ENCODE data around the gene TNNI2. TPM values are rescaled to one million over a fixed set of nuclear protein-coding genes. Genes with fewer than 3 reads are reported as not detected.

TNNI2 gene
- polyA plus RNA-seq, 1 donor (not counting 4 experiments of a cell fraction or from before 2014, with no cell fraction given) = 10.7 TPM

DNA sequence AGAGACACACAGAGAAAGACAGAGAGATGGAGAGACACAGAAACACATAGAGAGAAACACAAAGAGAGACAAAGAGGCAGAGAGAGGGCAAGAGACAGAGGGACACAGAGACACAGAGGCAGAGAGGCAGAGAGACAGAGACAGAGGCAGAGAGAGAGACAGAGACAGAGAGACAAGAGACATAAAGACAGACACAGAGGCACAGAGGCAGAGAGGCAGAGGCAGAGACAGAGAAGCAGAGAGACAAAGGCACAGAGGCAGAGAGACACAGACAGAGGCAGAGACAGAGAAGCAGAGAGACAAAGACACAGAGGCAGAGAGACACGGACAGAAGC, 6.3 kb downstream of the TNNI2 start:
- no peak for TF ChIP-seq EZH2 (IDR thresholded peaks at IDR 0.05; ENCODE audit: low read length)
- TF ChIP-seq, protein P1, sequence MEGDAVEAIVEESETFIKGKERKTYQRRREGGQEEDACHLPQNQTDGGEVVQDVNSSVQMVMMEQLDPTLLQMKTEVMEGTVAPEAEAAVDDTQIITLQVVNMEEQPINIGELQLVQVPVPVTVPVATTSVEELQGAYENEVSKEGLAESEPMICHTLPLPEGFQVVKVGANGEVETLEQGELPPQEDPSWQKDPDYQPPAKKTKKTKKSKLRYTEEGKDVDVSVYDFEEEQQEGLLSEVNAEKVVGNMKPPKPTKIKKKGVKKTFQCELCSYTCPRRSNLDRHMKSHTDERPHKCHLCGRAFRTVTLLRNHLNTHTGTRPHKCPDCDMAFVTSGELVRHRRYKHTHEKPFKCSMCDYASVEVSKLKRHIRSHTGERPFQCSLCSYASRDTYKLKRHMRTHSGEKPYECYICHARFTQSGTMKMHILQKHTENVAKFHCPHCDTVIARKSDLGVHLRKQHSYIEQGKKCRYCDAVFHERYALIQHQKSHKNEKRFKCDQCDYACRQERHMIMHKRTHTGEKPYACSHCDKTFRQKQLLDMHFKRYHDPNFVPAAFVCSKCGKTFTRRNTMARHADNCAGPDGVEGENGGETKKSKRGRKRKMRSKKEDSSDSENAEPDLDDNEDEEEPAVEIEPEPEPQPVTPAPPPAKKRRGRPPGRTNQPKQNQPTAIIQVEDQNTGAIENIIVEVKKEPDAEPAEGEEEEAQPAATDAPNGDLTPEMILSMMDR (optimal IDR thresholded peaks at IDR 0.05 in 1 of 3, IDR thresholded peaks at IDR 0.05 in 1 of 3, conservative IDR thresholded peaks at IDR 0.05 in 1 of 3; ENCODE audit: extremely low read depth in 1 of 3, insufficient read depth in 2 of 3, low read length in 3 of 3) = no peak
- no peak overlapping the region for H3K27ac ChIP-seq (ENCODE audit: control insufficient read depth, insufficient read depth, low read length)
- H3K27me3 ChIP-seq (ENCODE audit: control insufficient read depth, extremely low read depth, insufficient read depth, low read length) = no peaks in the 10 kb centered on the region
- no peaks in the 10 kb centered on the region for H3K79me2 ChIP-seq (ENCODE audit: control insufficient read depth, insufficient read depth, low read length)
- H3K9ac ChIP-seq (ENCODE audit: control insufficient read depth, extremely low read depth, insufficient read depth, low read length) = no peak overlapping the region
- DNase-seq (ENCODE audit: low read depth, low spot score) = no peak
- H3K4me3 ChIP-seq (ENCODE audit: control insufficient read depth in 2 of 3, extremely low read depth in 1 of 3, insufficient read depth in 2 of 3, low read depth in 1 of 3, low read length in 3 of 3) = no peak overlapping the region
- H3K9me3 ChIP-seq (ENCODE audit: control insufficient read depth, low read depth, low read length) = no peaks in the 10 kb centered on the region
- peak; percentile 44 for FAIRE-seq
- H3K4me2 ChIP-seq (ENCODE audit: control insufficient read depth, extremely low read depth, insufficient read depth, low read depth, low read length) = no peak overlapping the region
- peaks cover 32% of the 10 kb centered on the region for H3K4me1 ChIP-seq (ENCODE audit: control insufficient read depth, extremely low read depth, insufficient read depth, low read length)
- H4K20me1 ChIP-seq (ENCODE audit: control insufficient read depth, extremely low read depth, insufficient read depth, low read length) = no peaks in the 10 kb centered on the region
- dilution Hi-C loops (cut with MboI; ENCODE audit: extremely low pct_ligation_motif_present, low sequenced_read_pairs) = no loop called here
- H3K36me3 ChIP-seq (ENCODE audit: control insufficient read depth in 2 of 2, extremely low read depth in 1 of 2, insufficient read depth in 2 of 2, low read length in 2 of 2) = no peaks in the 10 kb centered on the region
- no peaks in the 10 kb centered on the region for H3K9me1 ChIP-seq (ENCODE audit: control insufficient read depth, extremely low read depth, insufficient read depth, low read length)
- H2AFZ ChIP-seq (ENCODE audit: control insufficient read depth, low read length) = peak overlapping the region; percentile 62

GRCh38 chr11:1845561-1846452, 7.0 kb downstream of the TNNI2 start:
- peaks cover 32% of the 10 kb centered on the region for H3K4me1 ChIP-seq (ENCODE audit: control insufficient read depth, extremely low read depth, insufficient read depth, low read length)

More at GRCh38 chr11:1845561-1846452, 7.0 kb downstream of the TNNI2 start:
- Histone ChIP-seq H3K4me3 (ENCODE audit: control insufficient read depth in 2 of 3, extremely low read depth in 1 of 3, insufficient read depth in 2 of 3, low read depth in 1 of 3, low read length in 3 of 3) (no peak overlapping the region), H3K36me3 (ENCODE audit: control insufficient read depth in 2 of 2, extremely low read depth in 1 of 2, insufficient read depth in 2 of 2, low read length in 2 of 2) (no peaks in the 10 kb centered on the region), H2AFZ (ENCODE audit: control insufficient read depth, low read length) (no peak overlapping the region), H3K27ac (ENCODE audit: control insufficient read depth, insufficient read depth, low read length) (no peak overlapping the region), H4K20me1 (ENCODE audit: control insufficient read depth, extremely low read depth, insufficient read depth, low read length) (no peaks in the 10 kb centered on the region), H3K9ac (ENCODE audit: control insufficient read depth, extremely low read depth, insufficient read depth, low read length) (no peak overlapping the region), H3K9me3 (ENCODE audit: control insufficient read depth, low read depth, low read length) (no peaks in the 10 kb centered on the region), H3K79me2 (ENCODE audit: control insufficient read depth, insufficient read depth, low read length) (no peaks in the 10 kb centered on the region), H3K27me3 (ENCODE audit: control insufficient read depth, extremely low read depth, insufficient read depth, low read length) (no peaks in the 10 kb centered on the region), H3K4me2 (ENCODE audit: control insufficient read depth, extremely low read depth, insufficient read depth, low read depth, low read length) (no peak overlapping the region), H3K9me1 (ENCODE audit: control insufficient read depth, extremely low read depth, insufficient read depth, low read length) (no peaks in the 10 kb centered on the region)
- FAIRE-seq (no peak), DNase-seq (ENCODE audit: low read depth, low spot score) (no peak)
- dilution Hi-C loops (cut with MboI; ENCODE audit: extremely low pct_ligation_motif_present, low sequenced_read_pairs) = no loop called here
- no peak for TF ChIP-seq EZH2 (IDR thresholded peaks at IDR 0.05; ENCODE audit: low read length)
- TF ChIP-seq, protein P1 (optimal IDR thresholded peaks at IDR 0.05 in 1 of 3, IDR thresholded peaks at IDR 0.05 in 1 of 3, conservative IDR thresholded peaks at IDR 0.05 in 1 of 3; ENCODE audit: extremely low read depth in 1 of 3, insufficient read depth in 2 of 3, low read length in 3 of 3) = no peak
